ENCODE data around the gene LIF.
"Not testable (repeated sequence)": the region's sequence is repeated elsewhere in the genome, so short reads cannot be mapped to it uniquely, and the experiment has no call there.

The LIF gene

DNA sequence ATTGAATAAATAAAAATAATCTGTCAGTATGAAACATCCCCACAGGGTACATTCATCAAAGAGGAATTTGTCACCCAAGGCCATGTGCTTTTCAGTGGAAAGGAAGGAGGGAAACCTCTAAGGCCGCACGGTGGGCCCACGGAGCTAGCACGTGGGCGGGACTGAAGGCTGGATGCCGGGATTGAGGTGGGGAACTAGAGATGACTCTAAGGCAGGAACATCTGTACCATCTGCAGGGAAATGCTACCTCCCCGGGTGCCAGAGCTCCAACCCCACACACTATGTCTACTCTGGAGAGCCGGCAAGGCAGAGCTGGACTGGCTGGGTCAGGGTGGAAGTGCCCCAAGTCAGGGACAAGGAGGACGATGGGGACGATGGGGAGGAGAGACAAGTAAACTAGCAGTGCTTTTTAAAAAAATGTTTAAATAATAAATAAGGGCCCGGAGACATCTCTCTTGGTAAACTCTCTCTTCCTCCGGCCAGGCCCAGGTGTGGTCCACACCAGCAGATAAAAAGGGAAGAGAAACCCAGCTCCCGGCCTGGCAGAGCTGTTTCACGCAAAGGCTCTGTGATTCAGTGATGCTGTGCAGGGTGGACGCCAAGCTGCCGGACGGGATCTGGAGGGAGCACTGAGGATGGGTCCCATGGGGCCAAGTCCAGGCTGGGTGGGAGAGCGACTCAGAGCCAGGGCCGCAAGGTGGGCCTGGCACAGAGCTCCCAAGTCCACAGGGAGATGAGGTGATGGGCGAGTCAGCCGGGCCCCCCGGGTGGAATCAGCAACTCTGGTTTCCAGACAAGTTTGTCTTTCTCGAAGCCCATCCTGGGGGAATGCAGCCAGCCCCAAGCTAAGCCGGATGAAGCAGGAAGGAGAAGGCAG lies 5.8 kb downstream of the LIF start:
- DNase-seq, result no peak

DNA sequence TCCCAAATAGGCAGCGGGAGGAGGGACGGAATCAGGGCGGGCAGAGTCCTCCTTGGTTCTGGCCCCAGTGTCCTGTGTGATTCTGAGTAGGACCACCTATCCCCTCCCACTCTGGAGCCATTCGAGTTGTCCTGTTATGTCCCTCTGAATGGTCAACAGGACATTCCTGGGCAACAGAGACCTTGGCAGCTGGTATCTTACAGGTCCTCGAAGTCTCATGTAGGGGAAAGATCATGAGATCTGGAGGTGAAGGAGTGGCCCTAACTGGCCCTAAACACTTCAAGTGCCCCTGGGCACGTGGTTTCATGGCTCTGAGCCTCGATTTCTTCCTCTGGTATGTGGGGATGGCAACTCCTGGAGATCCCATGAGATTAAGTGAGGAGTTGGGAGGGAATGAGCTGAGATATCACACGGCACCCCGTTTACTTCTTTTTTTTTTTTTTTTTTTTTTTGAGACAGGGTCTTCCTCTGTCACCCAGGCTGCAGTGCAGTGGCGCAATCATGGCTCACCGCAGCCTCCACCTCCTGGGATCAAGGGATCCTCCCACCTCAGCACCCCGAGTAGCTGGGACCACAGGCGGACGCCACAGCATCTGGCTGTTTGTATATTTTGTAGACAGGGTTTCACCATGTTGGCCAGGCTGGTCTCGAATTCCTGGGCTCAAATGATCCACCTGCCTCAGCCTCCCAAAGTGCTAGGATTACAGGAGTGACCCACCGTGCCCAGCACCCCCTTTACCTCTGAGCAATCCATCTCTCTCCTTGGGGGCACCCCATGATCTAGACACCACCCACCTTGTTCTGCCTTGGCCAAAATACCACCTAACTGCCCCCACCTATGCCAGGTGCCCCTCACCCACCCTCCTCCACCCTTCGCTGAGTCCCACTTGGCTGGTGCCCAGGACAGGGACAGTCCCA lies 6.8 kb downstream of the LIF start:
- DNase-seq, result no peak

DNA sequence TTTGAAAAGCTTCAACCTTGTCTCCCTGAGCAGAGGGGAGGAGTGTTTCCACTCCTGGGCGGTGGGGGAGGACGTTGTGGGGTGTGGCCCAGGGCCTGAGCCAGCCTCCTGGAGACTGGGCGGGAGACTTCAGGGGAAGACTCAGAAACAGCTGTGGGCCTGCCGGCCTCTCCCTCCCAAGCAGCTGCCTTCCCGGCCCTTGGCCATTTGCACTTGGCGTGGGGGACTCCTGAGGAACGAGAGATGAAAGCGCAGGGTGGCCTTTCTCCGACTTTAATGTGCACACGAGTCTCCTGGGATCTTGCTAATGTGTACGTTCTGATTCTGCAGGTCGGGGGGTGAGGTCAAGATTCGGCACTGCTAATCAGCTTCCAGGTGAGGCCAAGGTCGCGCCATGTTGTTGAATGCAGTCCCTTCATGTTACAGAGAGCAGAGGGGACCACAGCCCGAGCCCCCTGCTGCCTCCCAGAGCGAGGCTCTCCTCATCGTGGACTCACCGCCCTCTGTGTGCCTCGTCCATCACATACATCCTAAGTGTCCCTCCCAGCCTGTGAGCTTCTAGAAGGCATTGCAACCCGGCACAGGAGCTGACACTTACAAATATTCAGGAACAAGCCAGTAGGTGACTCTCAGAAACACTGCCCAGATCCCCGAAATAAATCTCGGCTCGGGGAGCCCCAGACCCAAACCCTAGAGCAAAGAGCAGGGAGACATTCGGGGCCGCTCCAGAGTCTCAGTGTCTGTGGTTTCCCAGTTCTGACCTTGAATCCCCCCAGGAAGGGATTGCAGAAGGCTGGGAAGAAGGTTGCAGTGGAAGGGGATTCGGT lies 7.7 kb downstream of the LIF start:
- DNase-seq, result no peak

DNA sequence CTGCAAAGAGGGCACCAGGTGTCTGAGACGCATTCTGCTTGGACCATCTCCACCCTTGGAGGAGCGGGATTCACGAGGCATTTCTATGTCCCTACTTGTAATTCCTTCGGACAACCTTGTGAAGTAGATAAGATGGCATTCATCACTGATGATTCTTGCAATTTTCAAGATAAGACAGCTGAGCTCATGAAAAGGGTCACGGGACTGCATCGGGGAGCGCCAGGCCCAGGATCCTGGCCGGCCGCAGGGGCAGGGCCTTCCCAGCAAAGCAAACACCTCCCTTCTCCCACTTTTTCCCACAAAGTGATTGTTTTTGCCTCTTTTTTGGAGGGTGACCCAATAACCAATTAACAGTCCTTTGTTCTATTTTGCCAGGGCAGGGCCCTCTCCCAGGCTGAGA lies 8.4 kb downstream of the LIF start:
- DNase-seq, result no peak

DNA sequence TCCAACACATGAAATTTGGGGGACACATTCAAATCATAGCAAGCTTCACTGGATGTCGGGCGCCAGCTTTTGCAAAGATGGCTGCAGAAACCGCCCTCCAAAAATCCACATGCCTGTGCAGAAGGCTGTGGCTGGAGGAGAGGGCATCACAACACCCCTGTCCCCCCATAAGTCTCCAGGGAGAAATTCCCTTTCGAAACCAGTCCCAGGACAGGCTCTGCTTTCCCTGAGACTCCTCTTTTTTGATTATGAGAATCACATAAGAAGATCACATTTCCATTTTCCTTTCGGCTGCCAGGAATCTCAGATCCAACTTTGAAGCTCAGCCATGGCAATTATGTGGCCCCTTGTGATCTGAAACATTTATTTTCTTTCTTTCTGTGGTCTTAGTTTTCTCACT lies 9.7 kb downstream of the LIF start:
- DNase-seq, result no peak

DNA sequence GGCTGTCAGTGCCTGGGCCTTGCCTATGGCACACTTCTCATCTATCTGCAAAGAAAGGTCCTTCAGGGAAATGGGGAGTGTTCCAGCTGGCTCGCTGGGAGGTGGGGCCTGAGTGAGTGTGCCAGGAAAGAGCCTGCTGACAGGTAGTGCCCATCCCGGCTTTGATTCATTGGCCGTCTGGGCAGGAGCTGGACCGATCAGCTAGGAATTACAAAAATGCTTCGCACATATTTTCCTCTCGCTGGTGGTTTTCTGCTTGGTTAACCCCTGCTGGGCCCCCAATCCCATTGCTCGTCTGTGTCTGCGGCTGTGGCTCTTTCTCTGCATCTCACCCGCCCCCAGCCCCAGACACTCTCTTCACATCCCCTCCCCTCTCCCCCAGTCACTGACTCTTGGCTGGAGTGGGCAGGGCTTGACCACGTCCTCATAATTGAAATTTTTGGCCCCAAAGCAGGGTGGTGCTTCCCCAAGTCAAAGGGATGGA lies 10.8 kb downstream of the LIF start:
- no peak for DNase-seq

DNA sequence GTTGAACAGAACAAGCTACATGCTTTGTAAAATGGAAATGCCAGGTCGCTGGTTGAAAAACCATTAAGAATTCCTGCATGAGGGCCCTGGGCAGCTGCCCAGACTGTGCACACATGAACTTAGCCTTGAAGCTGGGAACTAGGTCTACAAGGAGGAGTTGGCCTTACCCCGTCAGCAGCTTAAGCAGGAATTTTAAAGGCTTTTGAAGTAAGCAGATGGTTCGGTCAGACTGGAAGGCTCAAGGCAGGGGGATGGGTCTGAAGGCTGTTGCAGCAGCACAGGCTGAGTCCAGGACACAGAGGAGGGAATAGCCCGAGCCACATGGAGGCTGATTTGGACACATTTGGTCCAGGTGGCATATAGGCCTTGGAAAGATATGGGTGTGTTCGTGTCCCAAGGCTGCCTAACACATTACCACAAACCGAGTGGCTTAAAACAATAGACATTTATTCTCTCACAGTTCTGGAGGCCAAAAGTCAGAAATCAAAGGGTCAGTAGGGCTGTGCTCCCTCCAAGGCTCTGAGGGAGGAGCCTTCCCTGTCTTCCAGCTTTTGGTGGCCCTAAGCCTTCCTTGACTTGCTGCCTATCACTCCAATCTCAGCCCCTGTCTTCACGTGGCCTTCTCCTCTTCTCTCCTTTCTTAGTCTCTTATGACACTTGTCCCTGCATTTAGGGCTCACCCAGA lies 11.6 kb downstream of the LIF start:
- no peak for DNase-seq

DNA sequence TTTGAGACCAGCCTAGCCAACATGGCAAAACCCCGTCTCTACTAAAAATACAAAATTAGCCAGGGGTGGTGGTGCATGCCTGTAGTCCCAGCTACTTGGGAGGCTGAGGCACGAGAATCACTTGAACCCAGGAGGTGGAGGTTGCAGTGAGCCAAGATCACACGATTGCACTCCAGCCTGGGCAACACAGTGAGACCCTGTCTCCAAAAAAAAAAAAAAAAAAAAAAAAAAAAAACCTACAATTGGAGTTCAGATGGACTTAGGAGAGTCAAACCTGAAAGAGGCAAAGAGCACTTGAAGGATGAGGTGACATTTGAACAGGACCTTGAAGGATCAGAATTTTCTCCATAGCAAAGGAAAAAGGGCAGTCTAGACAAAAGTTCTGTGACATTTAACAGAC lies 12.2 kb downstream of the LIF start:
- DNase-seq, result not testable (repeated sequence)

DNA sequence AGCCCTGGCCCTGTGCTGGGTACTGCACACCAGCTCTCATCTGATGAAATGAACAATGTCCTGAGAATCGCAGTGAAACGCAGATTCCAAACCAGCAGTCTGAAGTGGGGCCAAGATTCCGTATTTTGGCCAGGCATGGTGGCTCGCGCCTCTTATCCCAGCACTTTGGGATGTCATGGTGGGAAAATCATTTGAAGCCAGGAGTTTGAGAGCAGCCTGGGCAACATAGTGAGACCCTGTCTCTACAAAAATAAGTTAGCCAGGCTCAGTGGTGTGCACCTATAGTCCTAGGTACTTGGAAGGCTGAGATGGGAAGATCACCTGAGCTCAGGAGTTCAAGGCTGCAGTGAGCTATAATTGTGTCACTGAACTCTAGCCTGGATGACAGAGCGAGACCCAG lies 13.0 kb downstream of the LIF start:
- no peak for DNase-seq

DNA sequence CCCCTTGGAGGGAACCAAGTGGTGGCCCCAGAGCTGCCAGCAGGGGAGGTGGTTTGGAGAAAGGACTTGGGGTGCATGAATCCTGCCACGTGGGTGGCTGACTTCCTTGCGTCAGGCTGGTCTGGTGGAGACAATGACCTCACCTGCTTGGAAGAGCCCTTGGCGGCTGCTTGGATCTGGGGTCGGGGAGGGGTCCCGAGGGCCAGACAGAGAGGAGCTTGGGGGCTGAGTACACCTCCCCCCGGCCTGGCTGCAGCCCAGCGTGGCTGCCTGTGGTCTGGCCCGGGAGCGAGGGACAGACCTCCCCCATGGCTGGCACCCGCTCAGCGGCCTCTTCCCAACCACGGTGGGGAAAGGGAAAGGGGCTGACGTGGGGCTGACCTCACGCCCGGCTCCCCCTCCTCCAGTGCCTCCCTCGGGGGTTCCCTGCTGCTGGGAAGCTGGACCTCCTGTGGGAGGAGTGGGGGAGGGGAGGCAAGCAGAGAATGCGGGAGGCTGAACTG lies 13.8 kb downstream of the LIF start:
- DNase-seq, result no peak

DNA sequence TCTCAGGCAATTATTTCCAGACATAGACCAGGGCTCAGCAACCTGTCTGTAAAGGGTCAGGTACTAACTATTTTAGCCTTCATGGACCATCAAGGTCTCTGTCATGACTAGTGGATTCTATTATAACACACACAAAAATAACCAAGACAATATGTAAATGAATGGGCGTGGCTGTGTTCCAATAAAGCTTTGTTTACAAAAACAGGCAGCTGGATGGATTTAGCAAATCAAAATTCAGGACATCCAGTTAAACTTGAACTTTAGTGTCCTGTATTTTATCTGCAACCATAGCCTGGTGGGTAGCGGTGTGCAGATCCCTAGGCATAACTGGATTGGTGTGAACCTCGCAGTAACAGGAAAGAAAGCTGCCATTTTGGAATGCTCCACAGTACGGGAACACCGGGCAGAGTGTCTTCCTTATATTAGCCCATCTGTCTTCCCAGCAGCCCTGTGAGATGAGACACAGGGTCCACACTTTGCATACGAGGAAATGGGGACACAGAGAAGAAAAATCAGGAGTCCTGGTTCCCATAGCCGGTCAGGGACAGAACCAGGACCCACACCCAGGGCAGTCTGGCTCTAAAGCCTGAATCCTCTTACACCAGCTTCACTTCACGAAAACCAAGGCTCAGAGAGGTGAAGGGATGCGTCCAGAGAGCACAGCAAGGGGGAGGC lies 15.6 kb downstream of the LIF start:
- DNase-seq, result no peak

DNA sequence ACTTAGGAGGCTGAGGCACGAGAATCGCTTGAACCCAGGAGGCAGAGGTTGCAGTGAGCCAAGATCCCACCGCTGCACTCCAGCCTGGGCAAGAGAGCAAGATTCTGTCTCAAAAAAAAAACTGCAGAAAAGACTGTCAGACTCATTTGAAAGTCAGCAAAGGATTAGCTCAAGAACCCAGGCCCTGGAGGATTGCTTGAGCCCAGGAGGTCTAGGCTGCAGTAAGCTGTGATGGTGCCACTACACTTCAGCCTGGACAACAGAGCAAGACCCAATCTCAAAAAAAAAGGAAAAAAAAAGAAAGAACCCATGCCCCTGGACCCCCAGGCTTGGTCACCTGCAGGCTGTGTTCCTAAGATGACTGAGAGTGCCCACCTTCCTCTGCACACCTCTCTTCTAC lies 16.2 kb downstream of the LIF start:
- DNase-seq, result no peak

DNA sequence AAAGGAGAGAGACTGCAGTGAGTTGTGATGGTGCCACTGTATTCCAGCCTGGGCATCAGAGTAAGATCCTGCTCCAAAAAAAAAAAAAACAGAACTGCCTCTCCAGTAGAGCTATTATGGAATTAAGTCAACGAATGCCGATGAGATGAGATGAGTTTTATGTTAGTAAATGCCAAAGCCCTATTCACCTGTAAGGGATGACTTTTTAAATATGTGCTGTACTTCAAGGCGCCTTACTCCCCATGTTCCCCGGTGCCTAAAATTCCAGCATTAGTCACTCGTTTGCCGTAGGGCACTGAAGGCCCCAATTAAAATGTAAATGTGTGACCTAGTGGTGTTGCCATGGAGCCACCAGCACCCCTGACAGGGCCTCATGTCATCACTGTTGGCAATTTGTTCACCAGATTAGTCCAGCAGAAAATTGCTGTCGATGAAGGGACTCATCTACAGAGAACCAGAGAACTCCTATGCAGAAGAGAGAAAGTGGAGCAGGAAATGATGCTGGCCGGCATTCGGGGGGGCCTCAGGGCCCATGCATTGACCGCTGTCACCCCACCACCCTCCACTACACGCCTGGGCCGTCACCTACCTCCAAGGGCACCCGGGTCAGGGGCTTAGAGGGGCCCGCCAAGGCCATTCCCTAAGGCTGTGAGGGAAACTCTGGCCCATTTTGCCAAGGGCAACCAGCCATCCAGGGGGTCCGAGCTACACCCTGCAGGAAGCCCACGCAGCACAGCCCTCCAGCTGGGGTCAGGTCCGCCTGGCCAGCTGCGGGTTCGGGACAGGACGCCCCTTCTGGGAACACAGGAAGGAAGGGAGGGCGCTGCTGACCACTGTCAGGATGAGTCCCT lies 17.8 kb downstream of the LIF start:
- no peak for DNase-seq

DNA sequence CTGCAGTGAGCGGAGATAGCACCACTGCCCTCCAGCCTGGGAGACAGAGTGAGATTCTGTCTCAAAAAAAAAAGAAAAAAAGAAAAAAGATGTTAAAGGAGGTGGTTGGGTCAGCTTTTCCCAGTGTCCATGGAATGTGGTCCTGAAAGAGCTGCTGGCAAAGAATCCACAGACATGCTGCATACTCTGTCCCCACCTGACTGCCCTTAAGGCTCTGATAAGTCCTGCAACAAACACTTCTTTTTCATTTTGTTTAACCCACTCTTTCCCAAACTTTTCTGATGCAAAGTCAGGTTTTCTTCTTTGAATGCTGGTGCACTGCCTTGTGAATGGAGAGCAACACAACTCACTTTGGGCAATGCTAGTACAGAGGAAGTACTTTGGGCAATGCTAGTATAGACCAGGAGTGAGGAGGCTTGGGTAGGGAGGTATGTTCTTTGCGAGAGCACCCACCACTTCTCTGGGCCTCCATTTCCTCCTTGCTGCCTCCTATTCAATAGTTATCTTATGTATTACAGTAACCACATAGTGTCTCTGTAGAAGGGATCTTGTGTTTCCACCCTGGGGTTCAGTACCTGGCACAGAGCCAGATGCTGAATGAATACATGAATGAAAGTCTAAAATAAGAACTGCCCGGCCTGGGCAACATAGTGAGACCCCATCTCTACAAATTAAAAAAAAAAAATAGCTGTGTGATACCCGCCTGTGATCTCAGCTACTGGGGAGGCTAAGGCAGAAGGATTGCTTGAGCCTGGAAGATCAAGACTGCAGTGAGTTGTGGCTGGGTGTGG lies 18.9 kb downstream of the LIF start:
- DNase-seq, result no peak

DNA sequence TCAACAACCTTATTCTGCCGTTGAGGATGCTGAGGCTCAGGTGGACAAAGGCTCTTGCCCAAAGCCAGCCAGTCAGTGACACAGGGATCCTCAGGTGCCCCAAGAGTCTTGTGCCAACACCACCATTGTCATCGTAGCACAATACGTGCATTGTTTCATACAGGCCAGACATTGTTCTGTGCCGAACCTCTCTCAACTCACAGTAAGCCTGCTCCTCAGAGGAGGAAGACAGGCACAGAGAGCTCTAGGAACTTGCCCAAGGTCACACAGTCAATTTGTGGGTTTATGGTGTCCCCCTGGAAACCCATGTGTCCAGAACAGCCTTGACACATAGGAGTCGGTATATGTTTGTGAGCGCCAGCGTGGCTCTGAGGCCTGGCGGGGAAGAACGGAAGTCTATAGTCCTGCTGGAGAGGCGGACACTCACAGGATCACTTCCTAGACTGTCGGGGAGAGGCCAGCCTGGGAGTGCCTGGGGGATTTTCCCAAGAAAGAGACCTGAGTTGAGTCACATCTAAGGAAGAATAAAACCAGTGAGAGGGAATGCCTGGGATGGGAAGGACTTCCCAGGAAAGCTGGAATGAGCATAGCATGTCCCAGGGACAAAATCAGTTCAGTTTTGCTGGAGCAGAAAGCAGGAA lies 20.2 kb downstream of the LIF start:
- no peak for DNase-seq

DNA sequence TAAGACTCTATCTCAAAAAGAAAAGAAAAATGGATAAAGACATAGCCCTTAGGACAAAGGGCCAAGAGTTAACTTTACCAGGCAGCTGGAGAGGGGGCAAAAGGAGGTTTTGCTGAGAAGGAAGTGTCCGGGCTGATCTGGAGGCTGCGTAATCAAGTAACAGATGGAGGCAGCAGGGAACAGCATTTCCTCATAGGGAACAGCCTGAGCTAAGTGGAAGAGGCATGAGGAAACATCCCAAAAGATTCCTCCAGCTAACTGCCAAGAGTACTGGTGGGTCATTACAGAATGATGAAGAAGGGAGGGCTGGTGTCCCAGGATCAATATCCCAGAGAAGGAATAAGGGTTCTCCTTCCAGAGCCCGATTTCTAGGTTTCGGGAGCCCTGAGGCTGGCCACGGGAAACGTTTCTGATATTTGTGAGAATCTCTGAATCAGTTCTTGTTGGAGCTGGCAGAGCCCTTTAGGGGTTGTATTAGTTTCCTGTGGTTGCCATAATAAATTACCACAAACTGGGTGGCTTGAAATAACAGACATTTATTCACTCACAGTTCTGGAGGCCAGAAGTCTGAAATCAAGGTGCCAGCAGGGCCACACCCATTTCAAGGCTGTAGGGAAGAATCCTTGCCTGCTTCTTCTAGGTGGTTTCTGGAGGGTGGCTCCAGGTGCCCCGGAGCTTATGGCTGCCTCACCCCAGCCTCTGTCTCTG lies 21.2 kb downstream of the LIF start:
- DNase-seq, result no peak

DNA sequence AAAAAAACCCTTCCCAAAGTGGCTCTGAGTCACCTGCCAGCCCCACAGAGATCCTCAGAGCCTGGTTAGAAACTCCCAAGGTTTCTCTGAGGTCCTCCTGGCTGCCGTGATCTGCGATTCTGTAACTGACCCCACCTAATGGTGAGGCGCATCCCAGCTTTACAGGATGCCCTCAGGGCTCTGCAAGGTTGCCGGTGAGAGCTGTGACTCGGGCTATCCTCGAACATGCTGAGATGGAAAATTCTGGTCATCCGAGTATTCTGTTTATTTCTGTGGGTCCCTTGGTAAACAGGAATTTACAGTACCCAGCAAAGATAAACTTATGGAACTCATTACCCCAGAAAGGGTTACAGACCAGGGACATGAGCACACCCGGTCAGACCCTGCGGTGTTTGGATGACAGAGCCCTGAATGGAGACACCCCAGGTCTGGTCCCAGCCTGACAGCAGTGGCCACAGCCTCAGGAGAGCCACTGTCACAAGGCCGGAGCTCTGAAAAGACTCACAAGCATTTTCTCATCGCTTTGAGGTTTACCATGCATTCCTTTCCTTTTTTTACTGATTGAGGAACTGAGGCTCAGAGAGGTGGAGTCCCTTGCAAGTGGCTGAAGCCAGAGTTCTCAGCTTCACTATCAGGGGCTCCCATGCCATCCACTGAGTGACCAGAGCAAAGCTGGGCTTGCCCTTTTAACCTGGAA lies 22.2 kb downstream of the LIF start:
- peak; percentile 47 for DNase-seq

DNA sequence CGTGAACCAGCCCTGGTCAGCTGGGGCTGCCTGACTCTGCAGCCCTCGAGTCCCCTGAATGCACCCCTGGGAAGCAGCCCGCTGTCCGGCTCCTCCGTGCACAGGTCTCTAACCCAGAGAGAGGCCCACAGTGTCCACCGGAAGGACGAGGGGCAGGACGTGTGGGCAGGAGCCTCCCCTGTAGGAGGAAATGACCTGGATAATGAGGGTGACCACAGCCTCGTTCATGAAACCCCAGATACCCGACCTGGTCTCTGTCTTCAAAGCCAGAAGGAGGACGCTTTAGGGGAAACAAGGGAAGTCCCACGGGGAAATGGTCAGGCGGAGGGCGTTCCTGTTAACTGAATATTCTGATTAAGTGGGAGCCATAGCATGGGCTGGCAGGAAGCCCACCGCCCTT lies 23.3 kb downstream of the LIF start:
- no peak for DNase-seq
